KMS-11 (cell line): ENCODE data around the gene CPED1.

Source experiments
- H2AFZ ChIP-seq: fragments of 200-600 bp; sonication (generic); 2 replicates; pipeline ENCODE4 v1.6.1; 2016; ENCODE audit warnings: antibody characterized with exemption, mixed run types, low read depth
- H3K27ac ChIP-seq: fragments of 200-600 bp; sonication (generic); 2 replicates; pipeline ENCODE4 v1.6.1; 2016; ENCODE audit warnings: mild to moderate bottlenecking, mixed run types
- H3K27me3 ChIP-seq: fragments of 200-600 bp; sonication (generic); 2 replicates; pipeline ENCODE4 v1.6.1; 2017; ENCODE audit warnings: mild to moderate bottlenecking, low read depth, mixed run types, moderate library complexity; ENCODE audit not compliant: insufficient read depth
- H3K36me3 ChIP-seq: fragments of 200-600 bp; sonication (generic); 2 replicates; pipeline ENCODE4 v1.6.1; 2017; ENCODE audit warnings: mild to moderate bottlenecking, mixed run types; ENCODE audit not compliant: insufficient read depth
- H3K4me1 ChIP-seq: fragments of 200-600 bp; sonication (generic); 2 replicates; pipeline ENCODE4 v1.6.1; 2016; ENCODE audit warnings: mild to moderate bottlenecking, low read depth, mixed run types; ENCODE audit not compliant: poor library complexity, severe bottlenecking
- H3K4me2 ChIP-seq: fragments of 200-600 bp; sonication (generic); 2 replicates; pipeline ENCODE4 v1.7.0; 2016; ENCODE audit warnings: mild to moderate bottlenecking, mixed run types
- H3K4me3 ChIP-seq: fragments of 200-600 bp; sonication (generic); IDR thresholded peaks from 2 replicates; pipeline ENCODE4 v1.6.1; 2017; ENCODE audit warnings: low read depth, low read length, mixed read lengths; ENCODE audit not compliant: insufficient read depth
- H3K79me2 ChIP-seq: fragments of 200-600 bp; sonication (generic); 2 replicates; pipeline ENCODE4 v1.6.1; 2016; ENCODE audit warnings: low read depth, mixed run types; ENCODE audit not compliant: insufficient read depth
- H3K9ac ChIP-seq: fragments of 200-600 bp; sonication (generic); 2 replicates; pipeline ENCODE4 v1.6.1; 2016; ENCODE audit warnings: mild to moderate bottlenecking, mixed run types
- H4K20me1 ChIP-seq: fragments of 200-600 bp; sonication (generic); 2 replicates; pipeline ENCODE4 v1.6.1; 2016; ENCODE audit warnings: mild to moderate bottlenecking, mixed run types; ENCODE audit not compliant: insufficient read depth
- CTCF ChIP-seq: fragments of 200-600 bp; sonication (generic); conservative IDR thresholded peaks from 2 replicates; pipeline ENCODE4 v1.6.1; 2017; ENCODE audit warnings: low read depth, mild to moderate bottlenecking, antibody characterized with exemption, low read length, moderate library complexity, mixed read lengths

Gene CPED1

GRCh38 chr7:121046893-121047468 is 58.5 kb downstream of the CPED1 start:
- H3K27me3 ChIP-seq: no peaks in the 10 kb centered on the region
- H3K4me2 ChIP-seq: no peak overlapping the region
- TF ChIP-seq CTCF: no peak
- no peak overlapping the region for H3K4me3 ChIP-seq
- no peak overlapping the region for H3K9ac ChIP-seq
- H3K27ac ChIP-seq: no peak overlapping the region
- no peaks in the 10 kb centered on the region for H3K79me2 ChIP-seq
- no peaks in the 10 kb centered on the region for H3K36me3 ChIP-seq
- H2AFZ ChIP-seq: no peak overlapping the region
- peaks cover 8% of the 10 kb centered on the region for H3K4me1 ChIP-seq
- H4K20me1 ChIP-seq: no peaks in the 10 kb centered on the region

DNA sequence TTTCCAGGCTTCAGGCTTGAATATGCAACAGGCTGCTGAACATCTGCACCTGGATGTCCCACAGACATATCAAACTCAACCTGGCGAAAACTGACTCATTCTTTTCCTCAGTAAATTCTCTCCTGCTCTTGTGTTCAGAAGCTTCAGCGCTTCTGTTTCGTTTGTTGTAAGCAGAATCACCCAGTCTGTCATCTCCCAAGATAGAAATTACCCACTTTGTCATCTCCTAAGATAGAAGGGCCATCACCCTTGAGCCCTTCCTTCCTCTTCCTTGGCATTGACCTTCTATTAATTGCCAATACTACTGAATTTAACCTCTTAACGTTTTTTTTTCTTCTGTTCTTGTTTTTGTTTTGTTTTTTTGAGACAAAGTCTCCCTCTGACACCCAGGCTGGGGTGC is 59.7 kb downstream of the CPED1 start:
- no peak overlapping the region for H3K27ac ChIP-seq
- H3K4me2 ChIP-seq: no peak overlapping the region
- H4K20me1 ChIP-seq: no peaks in the 10 kb centered on the region
- H3K36me3 ChIP-seq: no peaks in the 10 kb centered on the region
- no peak for TF ChIP-seq CTCF
- H3K79me2 ChIP-seq: no peaks in the 10 kb centered on the region
- peaks cover 8% of the 10 kb centered on the region for H3K4me1 ChIP-seq
- no peak overlapping the region for H3K9ac ChIP-seq
- H2AFZ ChIP-seq: no peak overlapping the region
- no peaks in the 10 kb centered on the region for H3K27me3 ChIP-seq
- H3K4me3 ChIP-seq: no peak overlapping the region

DNA sequence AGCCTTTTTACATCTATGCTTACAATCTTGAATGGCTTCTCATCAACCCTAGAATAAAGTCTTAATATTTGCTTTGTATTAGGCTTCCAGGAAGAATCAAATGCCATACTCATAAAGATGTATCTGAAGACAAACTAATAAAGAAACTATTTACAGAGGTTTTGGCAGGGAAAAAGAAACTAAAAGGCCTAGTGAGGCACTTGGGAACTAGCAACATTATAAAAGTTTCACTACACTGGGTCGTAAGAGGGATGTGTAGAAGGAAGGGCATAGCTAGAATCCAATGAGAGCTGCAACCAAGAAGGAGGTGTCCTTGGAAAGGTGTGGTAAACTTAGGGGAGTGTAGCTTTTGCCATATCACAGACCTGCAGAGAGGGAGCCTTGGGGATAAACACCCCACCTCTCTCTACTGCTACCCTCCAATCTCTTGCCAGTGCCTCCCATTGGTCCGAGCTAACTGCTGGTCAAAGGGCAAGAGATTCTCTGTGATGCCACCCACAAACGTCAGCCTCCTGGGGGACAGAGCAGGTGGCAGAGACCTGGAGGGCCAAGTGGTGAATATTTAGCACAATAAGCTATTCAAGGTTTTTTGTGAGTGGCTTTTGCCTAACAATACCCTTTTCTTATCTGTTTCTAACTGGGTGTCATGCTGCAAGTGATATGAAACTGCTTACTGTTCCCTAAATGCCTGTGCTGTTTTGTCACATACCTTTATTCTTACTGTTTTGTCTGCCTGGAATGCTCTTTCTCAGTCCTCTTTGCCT is 60.7 kb downstream of the CPED1 start:
- Histone ChIP-seq H3K79me2 (no peaks in the 10 kb centered on the region), H3K4me2 (no peak overlapping the region), H3K9ac (no peak overlapping the region), H2AFZ (no peak overlapping the region), H4K20me1 (no peaks in the 10 kb centered on the region), H3K4me1 (peaks cover 8% of the 10 kb centered on the region), H3K36me3 (no peaks in the 10 kb centered on the region), H3K27ac (no peak overlapping the region), H3K4me3 (no peak overlapping the region), H3K27me3 (no peaks in the 10 kb centered on the region)
- TF ChIP-seq CTCF: no peak

DNA sequence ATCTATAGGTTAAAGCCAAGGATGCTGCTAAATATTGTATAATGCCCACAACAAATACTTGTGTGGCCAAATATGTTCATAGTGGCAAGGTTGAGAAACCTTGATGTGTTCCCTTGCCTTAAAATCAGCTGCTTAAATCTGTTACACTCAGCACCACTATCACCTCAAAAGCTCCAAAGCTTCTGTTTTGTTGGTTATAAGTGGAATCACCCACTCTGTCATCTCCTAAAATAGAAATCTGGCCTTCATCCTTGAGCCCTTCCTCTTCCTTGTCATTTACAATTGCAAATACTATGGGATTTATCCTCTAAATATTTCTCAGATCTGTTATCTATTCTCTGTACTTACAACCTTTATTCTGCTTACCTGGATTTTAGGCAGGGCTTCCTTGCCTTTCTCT is 61.4 kb downstream of the CPED1 start:
- no peak for TF ChIP-seq CTCF
- Histone ChIP-seq H3K27ac (no peak overlapping the region), H3K4me3 (no peak overlapping the region), H4K20me1 (no peaks in the 10 kb centered on the region), H3K79me2 (no peaks in the 10 kb centered on the region), H2AFZ (no peak overlapping the region), H3K4me2 (no peak overlapping the region), H3K36me3 (no peaks in the 10 kb centered on the region), H3K27me3 (no peaks in the 10 kb centered on the region), H3K9ac (no peak overlapping the region), H3K4me1 (peaks cover 8% of the 10 kb centered on the region)
